HG02870 (cell line): ENCODE measurements around the gene MAPK8IP1.

Source experiments
- ATAC-seq: cut with Tn5 transposase; IDR thresholded peaks from one replicate; pipeline ENCODE4 v1.9.1; 2021; ENCODE audit warnings: mild to moderate bottlenecking, moderate library complexity; ENCODE audit not compliant: unreplicated experiment

The MAPK8IP1 gene

DNA sequence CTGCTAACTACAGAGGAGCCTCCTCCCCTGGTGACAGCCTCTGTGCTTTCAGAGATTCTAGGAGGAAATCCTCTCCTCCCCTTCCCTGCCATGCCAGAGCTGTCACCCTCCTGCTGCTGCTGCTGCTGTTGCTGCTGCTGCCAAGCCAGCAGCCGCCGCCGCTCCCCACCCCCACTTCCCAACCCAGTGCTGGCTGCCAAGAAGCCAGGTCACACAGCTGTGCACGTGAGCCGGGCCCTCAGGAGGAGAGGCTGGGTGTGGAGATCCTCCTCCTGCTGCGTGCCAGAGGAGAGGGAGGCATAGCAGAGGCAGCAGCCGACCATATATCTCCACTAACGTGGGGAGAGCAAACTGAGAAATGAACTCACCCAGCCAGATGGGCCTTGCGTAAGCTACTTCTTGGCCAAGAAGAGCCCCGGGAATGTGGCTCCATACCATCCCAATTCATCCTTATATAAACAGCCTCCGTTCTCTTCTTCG, 25.8 kb upstream of the MAPK8IP1 start:
- no peak for ATAC-seq

DNA sequence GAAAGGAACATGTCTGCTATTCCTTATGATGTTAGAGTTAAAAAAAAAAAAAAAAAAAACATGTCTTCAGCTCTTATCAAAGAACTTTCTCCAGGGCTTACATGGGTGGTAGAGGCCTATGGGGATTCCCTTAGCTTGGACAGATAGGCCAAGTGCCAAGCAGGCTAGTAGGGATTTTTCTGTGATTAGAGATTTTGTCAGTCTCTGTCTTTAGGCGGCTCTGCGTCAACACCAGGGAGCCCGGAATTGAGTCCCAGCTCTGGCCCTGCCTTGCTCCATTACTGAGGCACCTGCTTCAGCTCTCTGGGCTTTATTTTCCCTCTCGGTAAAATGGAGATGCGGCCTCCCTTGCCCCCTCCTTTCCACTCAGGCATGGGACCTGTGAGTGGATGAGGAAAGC, 25.1 kb upstream of the MAPK8IP1 start:
- ATAC-seq: no peak

DNA sequence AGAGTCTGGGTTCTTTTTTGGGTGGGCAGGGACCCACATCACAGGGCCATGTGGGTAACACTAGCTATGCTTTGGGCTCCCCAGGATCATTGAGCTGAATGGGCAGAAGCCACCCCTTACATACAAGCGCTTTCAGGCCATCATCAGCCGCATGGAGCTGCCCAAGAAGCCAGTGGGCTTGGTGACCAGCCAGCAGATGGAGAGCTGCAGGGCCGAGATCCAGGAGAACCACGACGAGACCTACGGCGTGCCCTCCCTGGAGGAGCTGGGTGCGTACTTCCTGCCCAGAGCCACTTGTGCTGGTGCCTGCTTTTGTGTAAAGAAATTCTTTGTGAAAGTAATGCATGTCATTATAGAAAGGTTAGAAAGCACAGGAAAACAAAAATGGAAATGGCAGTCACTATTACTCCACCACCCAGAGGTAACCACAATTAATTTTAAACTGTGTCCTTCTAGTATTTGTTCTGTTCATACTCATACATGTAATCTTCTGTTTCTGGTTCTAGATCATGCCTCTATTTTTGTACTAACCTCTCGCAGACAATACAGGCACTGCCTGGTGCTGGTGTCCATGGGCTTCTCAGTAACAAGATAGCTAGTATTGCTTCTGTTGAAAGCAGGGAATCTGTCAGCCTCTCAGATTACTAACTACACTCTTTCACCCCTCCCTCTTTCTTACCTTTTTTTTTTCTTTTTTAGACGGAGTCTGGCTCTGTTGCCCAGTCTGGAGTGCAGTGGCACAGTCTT, 24.5 kb upstream of the MAPK8IP1 start:
- no peak for ATAC-seq

DNA sequence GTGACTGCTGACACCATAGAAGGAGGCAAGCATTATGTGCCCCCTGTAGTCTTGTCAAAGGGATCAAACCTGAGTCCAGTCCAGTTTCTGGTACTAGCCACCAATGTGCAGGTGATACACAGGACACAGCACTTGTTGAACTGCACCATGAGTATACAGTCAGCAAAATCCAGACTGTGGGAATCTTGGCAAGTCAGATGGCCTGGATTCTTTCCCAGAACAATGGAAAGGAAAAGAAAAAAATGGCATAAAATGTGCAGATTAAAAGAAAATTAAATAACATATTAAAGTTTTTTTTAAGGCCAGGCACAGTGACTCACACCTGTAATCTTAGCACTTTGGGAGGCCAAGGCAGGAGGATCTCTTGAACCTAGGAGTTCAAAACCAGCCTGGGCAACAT, 21.4 kb upstream of the MAPK8IP1 start:
- ATAC-seq: no peak

DNA sequence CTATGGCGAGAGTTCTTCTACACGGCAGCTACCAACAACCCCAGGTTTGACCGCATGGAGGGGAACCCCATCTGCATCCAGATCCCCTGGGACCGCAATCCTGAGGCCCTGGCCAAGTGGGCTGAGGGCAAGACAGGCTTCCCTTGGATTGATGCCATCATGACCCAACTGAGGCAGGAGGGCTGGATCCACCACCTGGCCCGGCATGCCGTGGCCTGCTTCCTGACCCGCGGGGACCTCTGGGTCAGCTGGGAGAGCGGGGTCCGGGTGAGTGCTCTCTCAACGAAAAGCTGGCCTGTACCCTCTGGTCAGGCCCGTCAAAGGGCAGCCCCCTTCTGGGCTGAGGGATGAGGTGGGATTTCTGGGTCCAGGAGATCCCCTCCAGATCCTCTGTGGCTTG, 15.9 kb upstream of the MAPK8IP1 start:
- ATAC-seq: no peak

DNA sequence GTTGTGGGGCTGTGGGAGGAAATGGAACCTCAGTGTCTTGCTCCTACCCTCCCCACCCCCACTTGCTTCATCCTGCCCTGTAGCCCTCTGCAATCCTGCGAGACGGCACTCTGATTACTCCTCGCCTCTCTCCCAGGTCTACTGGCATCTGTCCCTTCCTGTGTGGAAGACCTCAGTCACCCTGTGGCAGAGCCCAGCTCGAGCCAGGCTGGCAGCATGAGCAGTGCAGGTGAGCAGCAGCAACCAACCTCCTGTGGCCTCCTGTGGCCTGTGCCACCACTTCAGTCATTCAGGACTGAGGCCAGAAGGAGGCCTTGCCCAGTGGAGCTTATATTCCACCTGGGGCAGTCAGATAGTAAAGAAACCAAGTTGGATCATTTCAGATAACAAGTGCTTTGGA, 14.7 kb upstream of the MAPK8IP1 start:
- ATAC-seq: no peak

DNA sequence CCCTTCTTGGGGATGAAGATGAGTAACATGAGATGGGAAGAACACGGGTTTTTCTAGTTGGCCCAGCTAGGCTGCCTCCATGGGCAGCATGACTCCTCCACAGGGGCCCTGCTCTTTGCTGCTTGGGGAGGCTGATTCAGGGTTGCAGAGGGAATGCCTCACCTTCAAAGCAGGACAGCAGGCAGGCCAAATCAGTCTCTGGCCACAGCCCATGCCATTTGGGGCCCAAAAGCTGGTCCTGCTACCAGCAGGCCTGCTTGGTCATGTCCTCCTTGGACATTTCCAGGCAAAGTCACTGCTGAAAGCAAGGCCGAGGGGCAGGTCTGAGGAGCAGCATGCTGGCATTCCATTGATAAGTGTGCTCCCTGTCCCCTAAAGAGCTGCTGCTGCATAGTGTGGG, 13.8 kb upstream of the MAPK8IP1 start:
- ATAC-seq: no peak

DNA sequence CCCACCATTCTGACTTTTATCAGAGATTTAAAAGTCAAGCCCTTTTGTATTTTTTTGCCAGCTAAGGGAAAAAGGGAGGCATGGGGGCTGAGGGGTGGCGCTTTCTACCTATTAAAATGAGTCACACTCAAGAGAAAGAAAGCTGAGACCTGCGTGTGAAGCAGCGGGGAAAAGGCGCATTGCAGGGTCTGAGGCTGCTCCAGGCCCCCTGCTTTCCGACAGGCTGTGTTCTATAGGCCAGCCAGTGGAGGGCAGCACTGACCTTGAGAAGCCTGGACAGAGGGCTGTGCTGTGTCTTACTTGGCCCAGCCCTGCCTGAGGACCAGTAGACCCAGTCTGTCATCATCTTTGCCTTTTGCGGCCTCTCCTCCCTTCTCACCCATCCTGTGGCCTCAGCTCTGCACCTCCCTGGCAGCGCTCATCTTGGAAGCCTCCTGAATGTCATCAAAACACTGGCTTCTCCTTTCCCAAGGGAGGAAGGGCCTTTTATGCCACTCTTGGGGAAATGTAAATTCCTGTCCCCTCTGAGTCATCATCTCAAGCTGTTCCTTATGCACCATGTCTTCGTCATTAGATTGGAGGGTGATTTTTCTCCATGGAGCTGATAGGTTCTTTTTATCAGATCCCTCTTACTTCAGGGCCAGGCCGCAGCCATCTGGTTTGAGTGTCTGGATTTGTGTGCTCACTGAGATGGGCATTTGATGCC, 12.6 kb upstream of the MAPK8IP1 start:
- no peak for ATAC-seq

DNA sequence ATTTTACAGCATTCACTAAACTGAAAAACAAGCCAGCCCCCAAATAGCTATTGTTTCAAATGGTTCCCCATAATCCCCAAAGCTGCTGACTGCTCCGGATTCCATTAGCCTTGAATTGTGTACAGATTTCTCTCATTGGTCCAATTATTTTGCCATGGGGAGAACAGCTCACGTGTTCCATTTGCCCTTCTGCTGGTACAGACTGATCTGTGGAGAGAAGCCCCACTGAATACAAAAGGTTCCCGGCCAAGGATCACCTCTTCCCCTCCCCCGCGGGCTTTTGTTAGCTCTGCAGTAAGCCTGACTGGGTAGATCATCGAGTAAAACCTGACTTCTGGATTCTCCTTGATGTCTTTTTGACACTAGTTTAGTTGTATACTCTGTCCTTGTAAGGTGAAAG, 9.1 kb upstream of the MAPK8IP1 start:
- no peak for ATAC-seq

DNA sequence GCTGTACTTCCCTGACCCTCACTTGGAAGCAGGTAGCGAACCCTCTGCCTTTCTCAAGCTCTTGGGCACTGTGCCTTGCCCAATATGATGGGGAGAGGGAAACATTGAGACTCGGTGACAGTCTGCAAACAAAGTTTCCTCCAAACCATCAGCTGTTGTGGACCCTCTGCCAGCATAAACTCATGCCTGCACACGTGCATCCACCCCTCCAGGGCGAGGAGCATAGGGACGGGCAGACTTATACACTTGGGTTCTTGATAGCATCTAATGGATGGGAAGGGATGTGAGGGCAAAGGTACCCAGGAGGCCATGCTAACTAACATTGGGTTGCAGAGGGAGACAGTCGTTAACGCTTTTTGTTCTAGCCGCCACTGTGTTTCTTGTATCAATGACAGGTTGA, 8.2 kb upstream of the MAPK8IP1 start:
- ATAC-seq: no peak

DNA sequence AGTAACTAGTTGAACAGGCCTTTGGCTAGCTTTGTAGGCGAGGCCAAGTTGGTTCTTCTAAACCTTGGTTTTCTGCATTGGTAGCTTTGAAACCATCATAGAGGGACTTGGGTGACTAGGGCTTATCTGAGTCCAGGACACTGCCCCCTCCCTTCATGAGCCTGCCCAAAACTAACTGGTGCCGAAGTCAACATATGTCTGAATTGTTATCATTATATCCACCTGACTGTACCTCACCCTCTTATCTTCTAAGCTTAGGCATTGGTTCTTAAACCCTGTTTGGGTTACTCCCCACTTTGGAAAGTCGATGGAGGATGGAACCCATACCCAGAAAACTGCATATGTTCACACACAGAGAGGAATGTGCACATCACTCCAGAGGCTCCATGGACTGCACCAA, 7.6 kb upstream of the MAPK8IP1 start:
- ATAC-seq: no peak

DNA sequence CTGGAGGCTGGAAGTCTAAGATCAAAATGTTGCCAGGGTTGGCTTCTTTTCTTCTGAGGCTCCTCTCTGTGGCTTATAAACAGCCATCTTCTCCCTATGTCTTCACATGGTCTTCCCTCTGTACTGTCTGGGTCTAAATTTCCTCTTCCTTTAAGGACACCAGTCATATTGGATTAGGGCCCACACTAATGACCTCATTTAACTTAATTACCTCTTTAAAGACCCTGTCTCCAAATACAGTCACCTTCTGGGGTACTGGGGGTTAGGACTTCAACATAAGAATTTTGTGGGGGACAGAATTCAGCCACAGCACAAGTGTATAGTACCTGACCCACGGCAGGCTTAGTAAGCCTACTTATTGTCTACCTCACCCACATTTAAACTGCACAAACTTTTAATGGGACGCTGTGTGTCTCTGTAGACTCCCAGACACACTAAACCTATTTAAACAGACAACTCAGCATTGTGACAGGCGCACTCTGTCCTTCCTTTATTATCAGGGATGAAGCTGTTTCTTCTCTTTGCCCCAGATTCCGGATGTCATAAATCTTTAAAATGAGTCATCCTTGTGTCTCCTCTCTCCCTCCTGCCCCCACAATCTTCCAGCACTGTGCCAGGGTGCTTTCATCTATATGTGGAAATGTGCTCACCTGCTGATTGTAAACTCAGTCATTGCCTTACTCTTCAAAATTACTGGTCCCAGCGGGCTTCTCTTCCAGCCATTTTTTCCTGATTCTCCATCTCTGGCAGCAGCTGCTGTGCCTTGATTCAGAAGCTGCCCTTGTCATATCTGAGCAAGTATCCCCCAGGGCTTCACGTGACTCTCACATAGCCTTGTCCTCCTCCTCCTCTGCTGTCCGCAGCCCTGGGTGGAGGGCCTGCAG, 5.4 kb upstream of the MAPK8IP1 start:
- ATAC-seq: no peak

DNA sequence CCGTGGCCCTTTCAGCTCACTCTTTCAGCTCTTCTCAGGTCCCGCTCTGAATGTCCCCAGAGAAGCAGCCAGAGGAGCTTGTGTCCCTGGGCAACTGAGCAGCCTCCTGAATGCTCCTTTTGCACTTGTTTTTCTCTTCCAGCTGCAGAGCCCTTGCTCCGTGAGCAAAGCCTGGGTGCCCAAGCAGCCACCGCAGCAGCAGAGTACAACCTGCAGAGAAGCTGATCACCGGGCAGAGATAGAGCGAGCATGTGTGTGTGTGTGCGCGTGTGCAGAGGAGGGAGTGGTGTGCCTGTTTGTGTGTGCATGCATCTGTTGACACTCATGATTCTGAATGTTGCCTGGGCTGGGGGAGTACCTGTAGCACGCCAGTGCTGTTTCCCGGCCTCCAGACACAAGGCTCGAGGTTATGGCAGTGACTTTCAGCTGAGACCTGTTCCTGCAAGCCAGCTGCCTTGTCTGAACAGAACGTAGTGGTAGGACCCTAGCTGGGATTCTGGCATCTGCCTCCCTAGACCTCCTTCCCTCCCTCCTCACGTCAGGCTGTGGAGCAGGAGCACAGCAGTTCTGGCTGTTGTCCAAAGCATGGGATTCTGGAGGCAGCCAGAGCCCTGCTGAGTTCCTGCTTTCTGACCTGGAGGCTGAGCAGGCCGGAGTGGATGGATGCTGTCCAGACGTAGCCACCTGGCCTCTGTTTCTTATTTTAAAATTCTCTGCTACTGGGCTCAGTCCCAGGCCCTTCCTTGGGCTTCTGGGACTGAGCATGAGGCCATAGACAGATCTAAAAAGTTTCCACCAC, 4.5 kb upstream of the MAPK8IP1 start:
- ATAC-seq: no peak

DNA sequence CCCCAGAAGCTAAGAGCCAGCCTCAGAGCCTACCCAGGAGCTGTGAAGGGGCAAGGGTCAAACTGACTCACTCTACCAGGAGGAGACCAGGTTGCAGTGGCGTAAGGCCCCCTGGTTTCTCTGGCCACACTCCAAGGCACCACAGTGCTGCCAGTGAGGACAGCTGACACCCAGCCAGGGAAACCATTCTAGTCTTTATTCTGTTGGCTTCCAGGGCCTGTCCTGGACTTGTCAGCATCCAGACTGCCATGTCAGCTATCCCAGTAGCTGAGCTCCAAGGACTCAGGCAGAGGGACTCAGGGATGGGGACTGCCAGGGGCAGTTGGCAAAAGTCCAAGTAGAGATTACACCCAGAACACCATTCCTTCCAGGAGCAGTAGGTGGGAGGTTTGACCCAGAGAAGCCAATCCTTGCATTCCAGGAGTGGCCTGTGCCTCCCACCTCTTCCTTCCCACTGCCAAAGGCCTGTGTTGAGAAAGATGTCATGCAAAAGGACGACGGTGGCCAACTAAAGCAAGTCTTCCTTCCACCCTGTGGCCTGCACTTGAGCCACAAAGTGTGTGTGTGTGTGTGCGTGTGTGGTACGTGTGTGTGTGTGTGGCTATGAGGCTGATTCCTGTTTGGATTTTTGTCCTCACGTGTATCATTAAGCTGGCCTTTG, 3.6 kb upstream of the MAPK8IP1 start:
- no peak for ATAC-seq

DNA sequence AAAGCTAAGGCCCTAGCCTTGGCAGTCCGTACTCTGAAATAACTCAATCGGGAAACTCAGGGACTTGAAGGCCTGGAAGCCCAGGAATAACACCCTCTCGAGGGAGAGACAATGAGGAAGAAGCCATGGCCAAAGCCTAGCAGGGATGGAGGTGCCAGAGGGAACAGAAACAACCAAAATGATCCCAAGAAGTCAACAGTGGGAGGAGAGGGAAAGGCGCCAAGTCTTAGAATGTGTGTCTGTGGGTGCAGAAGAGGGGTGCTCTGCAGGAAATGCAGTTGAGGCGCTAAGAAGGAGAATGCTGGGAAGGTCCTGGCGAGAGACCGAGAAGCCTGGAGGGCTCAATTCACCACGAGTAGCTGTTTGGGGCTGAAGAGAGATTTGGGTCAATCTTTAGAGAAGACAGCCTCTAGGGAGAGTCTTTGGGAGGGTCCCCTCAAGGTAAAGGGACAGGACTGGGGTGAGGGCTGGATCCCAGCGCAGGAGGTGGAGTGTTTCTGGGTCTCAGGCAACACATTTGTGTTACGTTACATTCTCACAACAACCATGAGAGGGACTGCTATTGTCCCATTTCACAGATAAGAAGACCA, 760 bp upstream of the MAPK8IP1 start:
- ATAC-seq: no peak

DNA sequence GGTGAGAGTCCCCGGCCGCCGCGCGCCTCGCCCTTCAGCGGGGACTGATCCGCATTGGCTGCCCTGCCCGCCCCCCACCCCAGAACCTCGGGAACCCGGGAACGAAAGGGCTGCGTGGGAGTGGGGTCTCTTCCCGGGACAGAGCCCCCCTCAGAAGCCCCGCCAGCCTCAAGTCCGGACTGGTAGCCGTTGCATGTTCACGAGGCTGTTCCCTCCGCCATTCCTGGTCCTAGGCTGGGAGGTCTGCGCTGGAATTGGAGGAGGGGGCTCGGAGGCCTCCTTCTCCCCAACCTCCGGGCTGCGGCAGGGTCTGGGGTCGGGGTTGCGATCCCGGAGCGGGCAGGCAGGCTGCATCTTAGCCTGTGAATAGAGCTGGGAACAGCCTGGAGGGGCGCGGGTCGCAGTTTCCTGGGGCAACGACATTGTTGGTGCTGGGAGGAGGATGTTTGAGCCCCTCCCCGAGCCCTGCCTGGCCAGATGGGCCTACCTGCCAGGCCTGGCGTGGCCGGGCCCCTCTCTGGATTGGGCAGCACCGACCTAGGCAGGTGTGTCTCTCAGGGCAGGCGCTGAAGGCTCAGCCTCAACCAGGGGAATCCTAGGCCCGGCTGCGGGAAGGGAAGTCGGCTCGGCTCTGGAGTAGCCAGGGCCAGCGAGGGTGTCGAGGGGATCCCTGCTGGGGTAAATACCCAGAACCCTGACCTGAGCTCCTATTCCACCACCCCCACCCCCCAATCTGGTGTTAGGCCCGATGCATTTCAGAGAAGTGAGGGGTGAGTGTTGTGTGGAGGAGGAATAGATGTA, 670 bp downstream of the MAPK8IP1 start:
- ATAC-seq: no peak

DNA sequence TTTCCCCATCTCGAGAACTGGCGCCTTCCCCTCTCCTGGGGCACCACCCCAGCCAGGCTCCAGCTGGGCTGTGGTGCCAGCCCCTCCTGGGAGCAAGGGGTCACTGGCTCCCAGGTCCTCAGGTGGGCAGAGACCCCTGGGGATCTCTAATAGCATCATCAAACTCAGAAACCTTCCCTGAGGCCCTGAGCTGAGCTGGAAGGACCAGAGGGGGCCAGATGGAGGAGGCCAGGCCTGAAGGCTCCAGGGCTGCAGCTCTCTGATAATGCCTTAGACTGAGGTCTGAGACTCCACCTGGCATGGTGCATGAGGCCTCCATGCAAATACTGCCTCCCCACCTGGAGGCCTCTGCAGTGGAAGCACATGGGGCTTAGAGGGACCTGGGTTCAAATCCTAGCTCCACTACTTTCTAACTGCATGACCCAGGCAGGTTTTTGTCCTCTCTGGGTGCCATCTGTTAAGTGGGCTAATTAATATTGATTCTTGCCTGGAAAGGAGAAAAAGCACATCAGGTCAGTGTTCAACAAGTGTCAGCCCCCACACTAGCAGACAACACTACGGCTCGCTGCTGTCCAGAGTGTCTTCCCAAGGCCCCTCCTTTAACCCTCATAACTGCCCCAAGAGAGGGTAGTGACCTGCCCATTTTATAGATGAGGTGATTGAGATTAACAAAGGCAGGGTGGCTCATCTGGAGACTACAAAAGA, 1.5 kb downstream of the MAPK8IP1 start:
- ATAC-seq: no peak

DNA sequence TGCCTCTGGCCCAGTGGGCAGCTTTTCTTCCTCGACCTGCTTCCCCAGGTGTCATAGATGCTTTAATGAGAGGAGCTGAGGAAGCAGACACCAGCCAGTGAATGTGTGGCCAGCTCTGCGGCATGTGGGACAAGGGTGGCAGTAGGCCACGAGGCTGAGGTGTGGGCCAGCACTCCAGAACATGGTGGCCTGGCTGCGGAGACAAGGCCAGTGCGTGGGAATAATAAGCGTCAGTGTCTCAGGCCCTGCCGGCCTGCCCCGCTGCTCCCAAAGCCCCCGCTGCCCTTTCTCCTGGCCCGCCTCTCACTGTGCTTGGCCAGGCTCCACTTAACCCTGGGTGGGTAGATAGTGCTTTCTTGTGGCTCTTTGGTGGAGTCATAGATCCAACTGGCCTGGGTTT, 2.1 kb downstream of the MAPK8IP1 start:
- ATAC-seq: no peak
